ENCODE results near the gene RDH12. TPM values are rescaled to one million over a fixed set of nuclear protein-coding genes. Genes with fewer than 3 reads are reported as not detected.
"Not testable (repeated sequence)": the region's sequence is repeated elsewhere in the genome, so short reads cannot be mapped to it uniquely, and the experiment has no call there.

RDH12 gene
- total RNA-seq, 1 experiment from 2014 or later: not detected

DNA sequence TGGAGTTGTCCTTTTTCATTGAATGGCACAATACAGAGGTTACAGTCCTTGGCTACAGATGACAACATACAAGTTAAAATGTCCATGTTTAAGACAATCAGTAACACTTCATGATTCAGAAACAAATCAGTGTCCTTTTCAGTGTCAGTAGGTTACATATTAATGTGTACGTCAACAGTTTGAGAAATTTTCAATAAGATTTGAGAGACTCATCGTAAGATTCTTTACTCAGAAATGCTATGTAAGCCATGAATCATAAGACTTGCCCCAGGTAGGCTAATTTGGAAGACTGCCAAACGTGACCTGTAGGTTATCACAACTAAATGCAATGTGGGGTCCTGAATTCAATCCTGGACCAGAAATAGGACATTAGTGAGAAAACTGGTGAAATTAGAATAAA lies 3.5 kb downstream of the RDH12 start:
- no peak for DNase-seq (ENCODE audit: low read depth)

- DNase-seq (ENCODE audit: low read depth): not testable (repeated sequence)
These were observed 7.7 kb downstream of the RDH12 start for GRCh38 chr14:67709346-67709745.

GRCh38 chr14:67709796-67710195 lies 8.1 kb downstream of the RDH12 start:
- not testable (repeated sequence) for DNase-seq (ENCODE audit: low read depth)

DNA sequence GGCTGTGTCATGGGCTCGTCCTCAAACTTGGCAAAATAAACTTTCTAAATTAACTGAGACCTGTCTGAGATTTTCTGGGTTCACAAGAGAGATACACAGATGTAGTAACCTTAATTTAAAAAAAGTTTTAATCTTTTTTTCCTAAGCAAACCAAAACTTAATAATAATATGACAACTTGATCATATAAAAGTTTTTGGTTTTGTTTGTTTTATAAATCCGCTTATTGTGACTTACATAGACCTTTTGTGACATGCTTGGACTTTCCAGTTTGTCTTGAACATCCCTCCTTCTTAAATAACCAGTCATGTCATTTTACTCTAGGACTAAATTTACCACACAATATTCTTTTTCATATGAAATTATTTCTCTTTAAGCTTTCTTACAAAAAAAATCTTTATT lies 8.5 kb downstream of the RDH12 start:
- DNase-seq (ENCODE audit: low read depth): peak; percentile 17

GRCh38 chr14:67717048-67717447 lies 15.4 kb downstream of the RDH12 start:
- no peak for DNase-seq (ENCODE audit: low read depth)

GRCh38 chr14:67718265-67718664 lies 16.6 kb downstream of the RDH12 start:
- no peak for DNase-seq (ENCODE audit: low read depth)

- DNase-seq (ENCODE audit: low read depth): not testable (repeated sequence)
These were observed 17.7 kb downstream of the RDH12 start for GRCh38 chr14:67719385-67719784.

GRCh38 chr14:67719866-67720265 lies 18.2 kb downstream of the RDH12 start:
- no peak for DNase-seq (ENCODE audit: low read depth)

DNA sequence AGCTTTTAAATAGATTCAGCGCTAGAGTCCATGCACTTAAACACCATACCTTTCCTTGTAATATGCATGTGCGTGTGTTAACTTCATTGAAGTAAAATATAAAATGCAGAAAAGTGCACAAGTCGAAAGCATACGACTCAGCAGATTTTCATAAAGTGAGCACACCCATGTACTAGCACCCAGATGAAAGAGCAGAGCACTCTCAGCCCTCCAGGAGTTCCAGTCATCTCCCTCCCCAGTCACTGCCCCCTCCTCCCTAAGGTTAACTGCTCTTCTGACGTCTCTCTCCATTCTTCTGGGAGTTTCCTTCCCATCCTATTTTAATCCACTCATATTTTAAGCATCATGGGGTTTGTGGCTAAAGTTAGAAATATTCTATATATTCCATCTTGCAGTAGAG lies 20.2 kb downstream of the RDH12 start:
- DNase-seq (ENCODE audit: low read depth): no peak

DNA sequence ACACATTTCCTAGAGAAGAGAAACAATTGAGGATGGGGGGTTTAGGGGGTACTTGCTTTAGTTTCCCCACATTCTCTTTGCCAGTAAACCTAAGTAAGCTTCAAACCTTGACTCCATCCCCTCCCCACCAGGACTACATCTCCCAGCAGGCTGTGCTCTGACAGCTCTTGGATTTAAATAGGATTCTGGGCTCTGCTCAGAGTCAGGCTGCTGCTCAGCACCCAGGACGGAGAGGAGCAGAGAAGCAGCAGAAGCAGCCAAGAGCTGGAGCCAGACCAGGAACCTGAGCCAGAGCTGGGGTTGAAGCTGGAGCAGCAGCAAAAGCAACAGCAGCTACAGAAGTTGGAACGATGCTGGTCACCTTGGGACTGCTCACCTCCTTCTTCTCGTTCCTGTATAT lies 20.6 kb downstream of the RDH12 start:
- no peak for DNase-seq (ENCODE audit: low read depth)

DNA sequence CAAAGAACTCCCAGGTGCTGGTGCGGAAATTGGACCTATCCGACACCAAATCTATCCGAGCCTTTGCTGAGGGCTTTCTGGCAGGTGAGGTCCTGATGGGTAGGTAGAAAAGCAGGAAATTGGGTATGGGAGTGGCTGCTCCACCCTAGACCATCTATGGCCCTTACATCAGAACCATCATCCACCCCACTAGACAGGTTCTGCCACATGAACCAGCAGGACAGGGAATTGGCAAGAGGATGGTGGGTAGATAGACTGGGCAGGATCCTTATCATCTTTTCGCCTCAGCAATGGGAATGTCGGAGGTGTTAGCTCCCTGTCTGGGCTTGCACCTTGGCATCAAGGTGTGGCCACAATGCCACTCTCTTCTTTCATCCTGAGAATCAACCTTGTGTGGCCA lies 23.5 kb downstream of the RDH12 start:
- DNase-seq (ENCODE audit: low read depth): no peak

DNA sequence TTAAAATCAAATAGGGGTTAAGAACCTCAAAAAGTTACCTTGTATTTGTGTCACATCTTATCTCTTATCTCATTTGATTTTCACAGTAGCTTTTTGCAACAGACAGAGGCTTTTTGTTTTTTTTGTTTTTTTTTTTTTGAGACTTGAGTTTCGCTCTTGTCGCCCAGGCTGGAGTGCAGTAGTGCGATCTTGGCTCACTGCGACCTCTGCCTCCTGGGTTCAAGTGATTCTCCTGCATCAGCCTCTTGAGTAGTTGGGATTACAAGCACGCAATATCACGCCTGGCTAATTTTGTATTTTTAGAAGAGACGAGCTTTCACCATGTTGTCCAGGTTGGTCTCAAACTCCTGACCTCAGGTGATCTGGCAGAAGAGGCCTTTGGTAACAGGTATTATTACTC lies 25.7 kb downstream of the RDH12 start:
- DNase-seq (ENCODE audit: low read depth): no peak

DNA sequence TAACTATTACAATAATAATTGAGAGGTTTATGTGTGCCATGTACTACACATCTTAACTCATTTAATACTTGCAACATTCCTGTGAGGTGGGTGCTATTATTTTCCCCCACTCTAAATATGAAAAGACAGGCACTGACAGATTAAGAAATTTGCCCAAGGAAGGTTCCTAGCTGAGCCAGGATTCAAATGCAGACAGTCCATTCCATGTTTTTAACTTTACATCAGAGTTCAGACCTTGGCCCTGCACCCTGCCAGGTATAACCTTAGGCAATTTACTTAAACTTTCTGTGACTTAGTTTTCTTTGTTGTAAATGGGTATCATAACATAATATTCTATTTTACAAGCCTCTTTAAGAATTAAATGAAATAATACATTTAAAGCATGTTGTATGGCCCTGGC lies 26.6 kb downstream of the RDH12 start:
- DNase-seq (ENCODE audit: low read depth): no peak

DNA sequence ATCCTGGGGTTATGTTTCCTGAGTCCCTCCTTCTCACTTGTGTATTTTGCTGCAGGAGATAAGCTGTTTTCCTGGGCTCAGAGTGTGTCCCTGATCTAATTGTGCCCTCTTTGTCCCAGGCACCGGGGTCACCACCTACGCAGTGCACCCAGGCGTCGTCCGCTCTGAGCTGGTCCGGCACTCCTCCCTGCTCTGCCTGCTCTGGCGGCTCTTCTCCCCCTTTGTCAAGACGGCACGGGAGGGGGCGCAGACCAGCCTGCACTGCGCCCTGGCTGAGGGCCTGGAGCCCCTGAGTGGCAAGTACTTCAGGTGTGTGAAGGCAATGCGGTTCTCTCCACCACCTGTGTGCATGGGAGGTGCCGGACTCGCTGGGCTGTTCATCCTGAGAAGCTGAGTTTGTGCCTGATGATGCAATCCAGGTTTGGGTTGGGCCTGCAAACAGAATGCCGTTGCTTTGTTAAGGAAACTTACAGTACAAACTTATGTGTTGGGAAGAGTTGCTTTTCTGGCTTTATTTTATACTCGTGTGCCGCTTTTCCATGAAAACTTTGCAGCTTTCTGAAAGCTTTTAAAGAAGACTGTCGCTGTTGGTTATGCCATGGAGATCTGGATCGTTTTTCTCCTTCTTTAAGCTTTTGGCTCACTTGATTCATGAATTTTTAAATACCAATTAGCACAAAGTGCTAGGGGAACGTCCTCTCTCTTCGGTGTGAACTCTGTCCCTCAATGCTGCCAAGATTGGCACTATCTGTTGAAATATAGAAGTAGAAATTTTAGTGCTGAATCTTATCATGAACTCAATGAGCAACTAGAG lies 27.6 kb downstream of the RDH12 start:
- no peak for DNase-seq (ENCODE audit: low read depth)

DNA sequence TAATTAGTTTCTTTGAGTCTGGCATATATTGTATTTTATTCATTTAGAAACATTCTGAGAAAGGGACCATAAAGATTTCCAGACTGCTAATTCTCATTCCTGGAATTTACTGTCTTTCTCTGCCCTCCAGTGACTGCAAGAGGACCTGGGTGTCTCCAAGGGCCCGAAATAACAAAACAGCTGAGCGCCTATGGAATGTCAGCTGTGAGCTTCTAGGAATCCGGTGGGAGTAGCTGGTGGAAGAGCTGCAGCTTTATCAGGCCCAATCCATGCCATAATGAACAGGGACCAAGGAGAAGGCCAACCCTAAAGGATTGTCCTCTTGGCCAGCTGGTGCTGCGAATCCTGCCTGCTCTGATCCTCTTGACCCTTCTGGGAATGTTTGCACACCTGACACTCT lies 31.9 kb downstream of the RDH12 start:
- DNase-seq (ENCODE audit: low read depth): no peak

DNA sequence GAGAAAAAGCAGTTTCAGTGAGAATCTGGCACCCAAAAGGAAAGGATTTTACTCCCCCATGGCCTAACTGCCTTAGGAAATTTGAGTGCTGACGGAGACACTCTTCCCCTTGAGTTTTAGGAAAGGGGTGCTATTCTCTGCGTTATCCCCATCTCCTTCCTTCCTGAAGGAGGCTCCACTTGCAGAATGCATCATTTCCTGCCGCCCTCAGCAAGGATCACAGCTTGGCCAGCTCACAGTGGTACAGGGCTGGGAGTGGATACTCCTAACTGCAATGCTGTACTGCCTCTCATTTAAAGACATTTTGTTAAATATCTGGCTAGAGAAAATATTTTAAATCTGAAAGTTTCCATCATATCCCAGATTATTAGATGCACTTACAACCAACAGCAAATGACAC lies 33.0 kb downstream of the RDH12 start:
- no peak for DNase-seq (ENCODE audit: low read depth)

DNA sequence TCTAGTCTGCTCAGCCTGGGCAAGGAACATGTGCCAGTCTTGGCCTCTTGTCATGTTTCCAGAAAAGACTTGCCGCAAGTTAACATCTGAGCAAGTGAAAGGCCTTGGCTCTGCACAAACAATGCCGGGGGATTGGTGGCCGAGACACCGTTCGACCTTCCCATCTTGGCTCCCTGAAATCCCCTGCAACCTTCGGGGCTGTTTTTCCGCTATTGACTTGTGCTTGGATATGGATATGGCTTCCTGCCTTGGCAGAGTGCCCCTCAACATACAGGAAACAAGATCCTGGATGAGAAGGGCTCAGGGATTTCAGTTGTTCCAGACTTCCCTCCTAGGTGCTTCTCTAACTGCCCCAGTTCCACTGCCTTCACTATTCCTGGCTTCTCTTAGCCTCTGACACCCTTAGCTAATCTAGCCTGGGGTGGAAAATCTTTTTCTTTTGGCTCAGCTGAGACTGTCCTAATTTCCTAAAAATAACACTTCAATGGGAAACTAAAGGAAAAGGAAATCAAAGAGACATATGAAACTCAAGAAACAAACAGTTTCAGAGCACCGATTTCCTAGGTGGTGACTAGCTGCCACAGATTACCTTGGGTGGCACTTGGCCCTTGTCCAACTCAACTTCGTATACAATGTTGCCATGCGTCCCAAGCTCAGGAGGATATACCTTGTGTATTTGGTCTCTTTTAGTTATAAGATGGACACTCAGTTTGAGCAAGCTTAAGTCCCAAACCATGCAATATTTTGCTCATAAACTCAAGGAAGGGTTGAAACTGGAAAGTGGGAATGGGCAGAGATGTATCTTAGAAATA lies 33.9 kb downstream of the RDH12 start:
- DNase-seq (ENCODE audit: low read depth): no peak

DNA sequence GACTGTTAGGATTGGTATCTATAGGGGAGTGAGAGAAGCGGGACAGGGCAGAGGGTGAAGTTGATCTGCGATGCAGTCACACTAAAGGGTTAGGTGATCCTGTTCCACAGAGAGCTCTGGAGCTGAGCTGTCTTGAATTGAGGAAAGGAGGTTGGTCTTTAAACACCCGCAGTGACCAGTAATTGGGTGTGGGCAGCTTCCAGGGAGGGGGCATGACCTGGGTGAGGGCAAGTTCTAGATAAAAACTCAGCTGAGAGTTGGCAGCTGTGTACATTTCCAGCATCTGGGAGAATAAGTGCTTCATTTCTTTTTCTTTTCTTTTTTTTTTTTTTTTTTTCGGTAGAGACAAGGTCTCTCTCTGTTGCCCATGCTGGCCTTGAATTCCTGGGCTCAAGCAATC lies 35.1 kb downstream of the RDH12 start:
- DNase-seq (ENCODE audit: low read depth): no peak

DNA sequence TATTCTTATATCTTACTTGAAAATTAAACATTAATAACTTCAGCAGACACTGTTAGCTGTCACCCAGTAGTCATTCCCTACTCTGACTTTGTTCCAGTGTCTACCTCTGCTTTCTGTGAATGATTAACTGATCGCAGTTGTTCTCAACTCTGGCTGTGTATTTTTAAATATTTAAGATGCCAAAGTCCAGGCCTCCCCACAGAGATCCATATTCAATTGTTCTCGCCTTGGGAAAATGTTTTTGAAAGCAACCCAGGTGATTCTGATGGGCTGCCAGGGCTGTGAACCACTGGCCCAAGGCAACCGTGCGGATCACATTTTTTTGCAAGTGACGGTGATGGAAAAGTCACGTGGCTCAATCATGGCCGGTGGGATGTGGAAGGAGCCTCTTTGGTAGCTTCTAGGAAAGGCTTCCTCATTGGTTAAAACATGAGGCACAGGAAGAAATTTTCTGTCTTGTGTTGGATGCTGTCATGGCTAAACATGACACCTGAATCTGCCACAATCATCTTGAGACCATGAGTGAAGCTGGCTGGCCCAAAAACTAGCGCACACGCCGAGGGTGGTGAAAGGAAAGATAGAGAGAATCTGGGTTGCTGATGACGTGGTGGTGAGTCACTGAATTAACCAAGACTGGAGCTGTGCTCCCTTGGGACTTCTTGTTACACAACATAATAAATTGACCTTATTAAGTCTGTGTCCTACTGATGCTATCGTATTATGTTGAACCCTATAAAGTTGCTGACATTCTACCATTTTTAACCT lies 37.2 kb downstream of the RDH12 start:
- DNase-seq (ENCODE audit: low read depth): peak; percentile 91

DNA sequence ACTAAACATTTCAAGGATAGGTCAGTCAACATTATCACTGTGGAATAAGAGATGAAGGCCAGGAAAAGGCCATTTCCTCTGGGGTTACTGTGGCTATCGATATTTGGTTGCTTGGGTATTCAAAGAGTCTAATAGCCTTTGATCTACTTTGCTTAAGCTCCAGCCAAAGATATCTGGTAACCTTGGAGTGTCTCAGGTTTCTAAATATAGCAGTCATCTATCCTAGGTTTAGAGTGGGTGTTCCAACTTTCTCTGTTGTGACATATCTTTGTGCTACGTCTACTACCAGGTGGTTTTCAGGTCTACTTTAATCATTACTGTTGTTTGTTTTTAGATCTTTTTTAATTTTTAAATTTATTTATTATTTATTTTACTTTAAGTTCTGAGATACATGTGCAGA lies 42.4 kb downstream of the RDH12 start:
- DNase-seq (ENCODE audit: low read depth): no peak

GRCh38 chr14:67746927-67747326 lies 45.2 kb downstream of the RDH12 start:
- DNase-seq (ENCODE audit: low read depth): no peak

DNA sequence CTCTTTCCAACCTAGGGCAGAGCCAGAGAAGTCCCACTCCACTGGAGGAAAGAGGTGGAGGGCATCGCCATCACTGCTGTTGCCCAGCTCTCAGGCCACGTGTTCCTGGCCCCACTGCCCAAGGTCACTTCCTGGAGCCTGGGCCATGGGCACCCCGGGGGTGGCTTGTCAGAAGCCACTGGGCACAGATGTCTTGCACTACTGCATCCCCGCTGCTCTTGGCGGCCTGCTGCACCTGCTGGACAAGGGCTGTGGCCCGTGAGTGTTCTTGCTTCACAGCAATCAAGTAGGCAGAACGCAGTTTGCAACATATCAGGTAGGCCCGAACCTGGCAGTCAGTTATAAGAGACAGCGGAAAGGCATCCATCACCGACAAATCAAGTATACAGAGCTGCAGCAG lies 46.6 kb downstream of the RDH12 start:
- DNase-seq (ENCODE audit: low read depth): no peak

All from RPMI7951 (cell line).